SJSA1 (cell line): ENCODE results near the gene VGLL3. TPM values are rescaled to one million over a fixed set of nuclear protein-coding genes. Genes with fewer than 3 reads are reported as not detected.

Source experiments
- DNase-seq, 2 experiments: peaks; one replicate each; pipeline ENCODE4 v3.0.0-alpha.2; 2015 to 2020; ENCODE audit warnings: low spot score in 2 of 2, low read depth in 1 of 2
- H3K27ac ChIP-seq: fragments of 250-450 bp; sonication (Bioruptor Pico); 2 replicates; pipeline ENCODE4 v1.5.1; 2020; ENCODE audit warnings: mild to moderate bottlenecking, moderate library complexity
- H3K27me3 ChIP-seq: fragments of 250-450 bp; sonication (Bioruptor Pico); replicated peaks from 2 replicates; pipeline ENCODE4 v1.5.1; 2020; ENCODE audit warnings: mild to moderate bottlenecking, moderate library complexity
- H3K36me3 ChIP-seq: fragments of 250-450 bp; sonication (Bioruptor Pico); 2 replicates; pipeline ENCODE4 v1.5.1; 2020; ENCODE audit warnings: mild to moderate bottlenecking
- H3K4me1 ChIP-seq: fragments of 250-450 bp; sonication (Bioruptor Pico); replicated peaks from 2 replicates; pipeline ENCODE4 v1.6.1; 2021; ENCODE audit warnings: mild to moderate bottlenecking
- H3K4me3 ChIP-seq: fragments of 250-450 bp; sonication (Bioruptor Pico); 2 replicates; pipeline ENCODE4 v1.5.1; 2020; ENCODE audit warnings: mild to moderate bottlenecking
- H3K9me3 ChIP-seq: fragments of 250-450 bp; sonication (Bioruptor Pico); replicated peaks from 2 replicates; pipeline ENCODE4 v1.5.1; 2020; ENCODE audit warnings: mild to moderate bottlenecking
- total RNA-seq: library from RNA; depleted of rRNA; stranded (reverse); fragments of >200 nt; shearing (Covaris generic); gene quantifications from 2 replicates; pipeline ENCODE4 v1.2.3, GENCODE V29; 2014; rRNA removed

The VGLL3 gene
- total RNA-seq, 1 experiment from 2014 or later, result 17.1 TPM

DNA sequence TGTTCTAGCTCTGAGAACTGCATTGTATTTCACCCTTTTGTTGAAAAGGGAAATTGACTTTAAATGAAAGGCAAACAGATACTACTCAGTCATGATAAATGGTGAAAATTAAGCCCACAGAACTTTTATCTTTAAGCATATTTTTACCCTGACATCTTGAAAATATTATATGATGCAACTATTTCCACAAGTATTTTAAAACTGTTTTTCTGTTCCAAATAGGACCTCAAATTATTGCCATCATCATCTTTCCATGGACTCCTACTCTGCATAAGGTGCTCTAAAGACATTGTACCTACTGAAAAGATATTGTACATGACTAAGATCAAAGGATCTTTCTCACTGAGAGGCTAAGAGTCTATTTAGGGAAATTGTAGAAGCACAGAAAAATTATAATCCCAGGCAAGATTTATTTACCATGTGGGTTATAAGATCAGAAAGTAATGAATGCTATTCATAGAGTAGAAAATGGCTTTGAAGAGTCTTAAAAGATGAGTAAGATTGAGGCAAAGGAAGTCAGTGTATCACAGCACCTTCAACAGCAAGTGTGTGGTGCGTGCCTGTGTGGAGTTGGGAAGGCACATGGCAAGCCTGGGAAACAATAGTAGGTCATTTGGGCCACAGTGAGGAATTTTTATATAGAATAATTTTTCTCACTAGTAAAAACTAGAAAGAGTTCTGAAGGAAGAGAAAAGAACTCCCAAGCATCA is 68.8 kb downstream of the VGLL3 start:
- Histone ChIP-seq H3K4me3 (no peak overlapping the region), H3K4me1 (no peaks in the 10 kb centered on the region), H3K27ac (no peak overlapping the region), H3K36me3 (no peaks in the 10 kb centered on the region), H3K9me3 (no peaks in the 10 kb centered on the region), H3K27me3 (no peaks in the 10 kb centered on the region)
- no peak for DNase-seq

DNA sequence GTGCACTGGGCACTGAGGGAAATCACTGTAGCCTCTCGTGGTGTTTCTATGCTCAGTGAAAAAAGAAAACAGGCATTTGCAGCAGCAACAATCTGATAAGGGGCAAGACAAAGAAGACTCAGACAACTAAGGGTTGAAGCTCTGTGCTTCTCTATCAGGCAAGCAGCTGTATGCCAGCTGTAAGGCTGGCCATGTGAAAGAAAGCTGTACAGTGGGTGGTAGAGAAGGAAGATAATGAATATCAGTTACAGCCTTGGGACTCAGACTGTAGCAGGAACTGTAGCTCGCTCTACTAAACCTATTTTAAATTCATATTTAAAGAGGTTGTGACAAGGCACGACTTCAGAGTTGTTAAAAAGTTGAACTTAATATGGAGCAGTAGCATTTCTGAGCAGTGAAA is 76.3 kb downstream of the VGLL3 start:
- no peaks in the 10 kb centered on the region for H3K27me3 ChIP-seq
- no peaks in the 10 kb centered on the region for H3K4me1 ChIP-seq
- no peak for DNase-seq
- H3K27ac ChIP-seq, result no peak overlapping the region
- no peak overlapping the region for H3K4me3 ChIP-seq
- no peaks in the 10 kb centered on the region for H3K9me3 ChIP-seq
- H3K36me3 ChIP-seq, result no peaks in the 10 kb centered on the region

DNA sequence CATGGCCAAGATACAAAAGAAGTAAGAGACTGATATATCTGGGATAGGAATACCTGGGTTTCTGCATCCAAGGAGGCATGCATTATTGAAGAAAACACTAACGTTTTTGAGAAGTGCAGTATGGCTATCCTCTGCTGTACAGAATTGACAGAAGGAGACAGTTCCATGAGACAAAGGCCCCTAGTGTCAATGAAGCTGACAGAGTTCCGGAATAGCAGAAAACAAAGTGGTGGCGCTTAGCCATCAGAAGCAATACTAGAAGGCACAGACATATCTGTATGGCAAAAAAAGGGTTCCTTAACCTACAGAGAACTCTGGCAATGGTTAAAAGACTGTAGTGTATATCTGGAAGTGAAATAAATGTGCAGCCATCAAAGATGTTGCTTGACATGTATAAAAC is 77.8 kb downstream of the VGLL3 start:
- Histone ChIP-seq H3K4me1 (no peaks in the 10 kb centered on the region), H3K27me3 (no peaks in the 10 kb centered on the region), H3K9me3 (no peaks in the 10 kb centered on the region), H3K27ac (no peak overlapping the region), H3K4me3 (no peak overlapping the region), H3K36me3 (no peaks in the 10 kb centered on the region)
- DNase-seq, result no peak

DNA sequence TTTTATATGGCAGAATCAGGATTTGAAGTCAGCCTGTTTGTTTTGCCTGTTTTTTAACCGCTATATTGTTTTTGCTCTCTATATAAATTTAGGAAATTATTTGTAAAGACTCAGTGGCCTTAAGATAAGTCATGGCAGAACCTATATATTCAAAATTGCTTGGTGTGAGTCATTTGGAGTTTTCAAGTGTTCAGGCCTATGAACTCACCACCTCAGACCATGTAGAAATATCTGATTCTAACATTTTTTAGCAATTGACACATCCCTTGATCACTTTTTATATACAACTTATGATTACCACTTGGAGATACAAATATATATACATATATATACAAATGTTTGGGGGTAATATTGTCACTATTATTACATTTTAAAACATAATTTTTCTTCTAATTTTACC is 95.7 kb downstream of the VGLL3 start:
- Histone ChIP-seq H3K27me3 (no peaks in the 10 kb centered on the region), H3K9me3 (no peaks in the 10 kb centered on the region), H3K4me3 (no peak overlapping the region), H3K4me1 (no peaks in the 10 kb centered on the region), H3K36me3 (no peaks in the 10 kb centered on the region), H3K27ac (no peak overlapping the region)
- no peak for DNase-seq

DNA sequence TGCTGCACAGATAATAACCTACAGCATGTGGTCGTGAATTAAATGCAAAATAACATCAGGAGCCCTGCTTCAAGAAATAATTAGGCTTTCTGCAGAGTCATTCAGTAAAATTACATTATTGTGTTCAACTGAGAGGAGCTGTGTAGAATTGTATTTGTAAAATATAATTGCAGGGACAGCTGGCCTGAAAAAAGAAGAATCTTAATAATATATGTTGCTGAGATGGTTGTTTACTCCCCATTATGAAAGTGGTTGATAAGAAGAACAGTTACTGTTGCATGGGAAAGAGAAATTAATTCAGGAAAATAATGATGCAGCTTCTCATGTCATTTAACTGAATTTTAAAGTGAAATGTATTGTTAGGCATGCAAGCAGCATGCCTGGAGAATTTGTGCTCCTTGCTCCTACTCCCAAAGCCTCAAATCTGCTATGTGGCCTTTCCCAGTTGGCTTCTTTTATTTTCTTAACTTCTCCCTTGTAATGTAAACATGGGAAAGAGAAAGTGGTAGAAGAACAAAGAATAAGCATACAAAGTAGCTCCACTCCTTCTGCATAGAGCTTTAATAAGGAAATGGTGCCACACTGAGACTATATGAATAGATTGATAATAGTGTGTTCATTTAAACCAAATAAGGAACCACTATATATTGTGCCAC is 100.1 kb downstream of the VGLL3 start:
- Histone ChIP-seq H3K4me1 (no peaks in the 10 kb centered on the region), H3K27ac (no peak overlapping the region), H3K4me3 (no peak overlapping the region), H3K9me3 (no peaks in the 10 kb centered on the region), H3K36me3 (no peaks in the 10 kb centered on the region), H3K27me3 (no peaks in the 10 kb centered on the region)
- peak in 1 of 2 experiments; percentile 1 for DNase-seq

Other genes starting within 250 kb of the VGLL3 start
- 17.6 and 32.9 TPM in 2 replicates for gene CHMP2B, start 236.2 kb upstream of the VGLL3 start, total RNA-seq